Measurements from ENCODE around the gene ADAP2. TPM values are rescaled to one million over a fixed set of nuclear protein-coding genes. Genes with fewer than 3 reads are reported as not detected.
A peak's percentile ranks its signal among the peaks of the same experiment; 100 is the strongest.
"Not testable (repeated sequence)": the region's sequence is repeated elsewhere in the genome, so short reads cannot be mapped to it uniquely, and the experiment has no call there.

Gene ADAP2
- polyA plus RNA-seq, 10 donors = 4.9 to 9.3 (median 6.4) TPM

DNA sequence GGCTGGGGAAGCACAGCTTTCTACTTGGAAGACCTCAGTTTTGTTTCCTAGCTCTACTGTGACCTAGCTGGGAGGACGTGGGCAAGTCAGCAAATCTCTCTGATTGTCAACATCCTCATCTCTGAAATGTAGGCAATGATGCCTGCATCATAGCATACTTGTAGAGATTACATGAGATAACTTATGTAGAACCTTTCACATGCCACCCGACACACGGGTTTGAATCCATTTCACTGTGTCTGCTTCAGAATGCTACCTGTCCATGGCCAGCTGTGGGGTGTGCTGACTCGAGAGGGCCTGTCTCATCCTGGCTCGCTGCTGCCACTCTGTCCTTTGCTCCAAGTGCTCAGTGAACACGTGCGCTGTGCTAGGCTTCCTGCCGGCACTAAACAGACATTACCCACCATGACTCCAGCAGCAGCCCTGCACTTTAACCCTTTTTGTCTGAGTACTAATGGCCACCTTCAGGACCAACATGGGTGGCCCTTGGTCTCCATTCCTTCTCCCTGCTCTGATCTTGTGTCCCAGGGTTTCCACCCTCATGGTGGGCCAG lies 7.4 kb downstream of the ADAP2 start:
- DNase-seq = no peak

DNA sequence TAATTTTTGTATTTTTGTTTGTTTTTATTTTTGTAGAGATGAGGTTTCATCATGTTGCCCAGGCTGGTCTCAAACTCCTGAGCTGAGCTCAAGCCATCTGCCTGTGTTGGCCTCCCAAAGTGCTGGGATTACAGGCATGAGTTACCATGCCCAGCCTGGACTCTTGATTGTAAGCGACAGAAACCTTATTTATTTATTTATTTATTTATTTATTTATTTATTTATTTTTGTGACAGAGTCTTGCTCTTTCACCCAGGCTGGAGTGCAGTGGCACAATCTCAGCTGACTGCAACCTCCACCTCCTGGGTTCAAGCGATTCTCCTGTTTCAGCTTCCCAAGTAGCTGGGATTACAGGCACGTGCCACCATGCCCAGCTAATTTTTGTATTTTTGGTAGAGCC lies 8.1 kb downstream of the ADAP2 start:
- not testable (repeated sequence) for DNase-seq

GRCh38 chr17:30930495-30930894 lies 8.8 kb downstream of the ADAP2 start:
- no peak for DNase-seq

DNA sequence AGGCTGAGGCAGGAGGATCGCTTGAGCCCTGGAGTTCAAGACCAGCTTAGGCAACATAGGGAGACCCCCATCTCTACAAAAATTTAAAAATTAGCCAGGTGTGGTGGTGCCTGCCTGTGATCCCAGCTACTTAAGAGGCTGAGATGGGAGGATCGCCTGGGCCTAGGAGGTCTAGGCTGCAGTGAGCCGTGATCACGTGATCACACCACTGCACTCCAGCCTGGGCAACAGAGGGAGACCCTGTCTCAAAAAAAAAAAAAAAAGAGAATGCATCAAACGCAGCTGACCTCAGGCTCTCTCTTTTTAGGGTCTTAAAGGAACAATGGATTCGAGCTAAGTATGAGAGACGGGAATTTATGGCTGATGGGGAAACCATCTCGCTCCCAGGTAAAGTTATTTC lies 9.8 kb downstream of the ADAP2 start:
- not testable (repeated sequence) for DNase-seq

DNA sequence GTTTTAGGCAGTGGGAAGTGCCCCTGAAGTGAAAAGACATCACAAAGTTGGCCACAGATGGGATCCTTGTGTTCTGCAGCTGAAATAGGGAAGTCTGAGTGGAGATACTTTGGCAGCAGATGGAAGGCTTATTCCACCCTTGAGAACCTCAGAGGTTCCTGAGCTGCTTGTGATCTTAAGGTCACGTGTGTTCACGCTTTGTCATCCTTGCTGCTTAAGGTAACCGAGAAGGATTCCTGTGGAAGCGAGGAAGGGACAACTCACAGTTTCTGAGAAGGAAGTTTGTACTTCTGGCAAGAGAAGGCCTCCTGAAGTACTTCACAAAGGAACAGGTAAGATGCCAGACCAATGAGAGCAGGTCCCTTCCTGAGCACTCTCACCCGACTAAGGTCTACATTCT lies 12.2 kb downstream of the ADAP2 start:
- DNase-seq = no peak

- no peak for DNase-seq
Observed at GRCh38 chr17:30939051-30939689, 17.4 kb downstream of the ADAP2 start.

GRCh38 chr17:30942308-30943079 lies 20.7 kb downstream of the ADAP2 start:
- DNase-seq = peak in 1 of 3 donors; percentile 49

- DNase-seq = no peak
Observed at GRCh38 chr17:30947796-30948195, 26.1 kb downstream of the ADAP2 start.

DNA sequence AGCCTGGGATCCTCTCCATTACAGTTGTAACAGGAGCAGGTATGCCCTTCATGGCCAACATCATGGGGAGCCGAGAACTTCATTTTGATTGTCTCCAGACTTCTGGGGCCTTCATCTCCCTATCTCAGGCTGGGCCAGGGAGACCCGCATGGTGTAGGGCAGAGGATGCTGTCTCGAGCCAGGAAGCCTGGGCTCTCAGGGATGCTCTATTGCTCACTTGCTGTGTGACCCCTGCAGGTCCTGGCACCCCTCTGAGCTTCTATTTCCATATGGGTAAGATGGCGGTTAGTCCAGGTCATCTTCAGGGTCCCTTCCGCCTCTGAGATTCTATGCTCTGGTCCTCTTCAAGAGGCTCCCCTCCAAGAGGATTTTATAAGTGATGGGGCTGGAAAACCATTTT lies 28.4 kb downstream of the ADAP2 start:
- DNase-seq = no peak

DNA sequence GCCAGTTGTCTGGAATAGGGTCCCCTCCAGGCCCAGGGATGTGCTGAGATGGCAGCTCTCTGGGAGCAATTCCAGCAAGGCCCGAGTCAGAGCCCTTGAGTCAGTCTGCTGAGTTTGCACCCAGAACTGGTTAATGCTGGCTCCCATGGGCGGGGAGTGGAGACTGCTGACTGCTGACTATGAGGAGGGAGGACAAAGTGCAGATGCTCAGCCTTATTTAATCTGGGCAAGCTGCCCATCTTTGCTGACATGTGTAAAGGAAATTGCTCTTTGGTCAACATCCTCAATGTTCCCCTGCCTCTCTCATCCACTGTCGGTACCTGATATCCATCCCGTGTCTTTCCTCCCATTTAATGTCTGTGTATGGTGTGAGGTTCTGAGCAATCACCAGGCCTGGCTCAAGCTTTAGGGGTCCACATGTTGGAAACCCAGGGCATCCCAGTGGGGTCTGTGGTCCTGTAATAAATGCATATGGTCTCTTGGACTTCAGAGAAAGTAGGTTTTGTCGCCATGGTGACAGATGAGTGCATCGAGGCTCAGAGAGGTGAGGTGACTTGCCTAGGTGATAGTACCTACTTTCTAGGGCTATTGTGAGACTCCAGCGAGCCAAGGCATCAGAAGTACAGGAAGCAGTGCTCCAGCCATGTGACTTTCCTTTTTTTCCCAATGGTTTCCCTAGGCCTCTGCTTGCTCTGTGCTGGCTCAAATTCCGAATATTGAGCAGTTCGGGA lies 29.1 kb downstream of the ADAP2 start:
- peak; percentile 66 to 84 (median 70) for DNase-seq

GRCh38 chr17:30952638-30953393 lies 31.1 kb downstream of the ADAP2 start:
- no peak for DNase-seq

- no peak for DNase-seq
Observed at GRCh38 chr17:30954046-30954830, 32.5 kb downstream of the ADAP2 start.

DNA sequence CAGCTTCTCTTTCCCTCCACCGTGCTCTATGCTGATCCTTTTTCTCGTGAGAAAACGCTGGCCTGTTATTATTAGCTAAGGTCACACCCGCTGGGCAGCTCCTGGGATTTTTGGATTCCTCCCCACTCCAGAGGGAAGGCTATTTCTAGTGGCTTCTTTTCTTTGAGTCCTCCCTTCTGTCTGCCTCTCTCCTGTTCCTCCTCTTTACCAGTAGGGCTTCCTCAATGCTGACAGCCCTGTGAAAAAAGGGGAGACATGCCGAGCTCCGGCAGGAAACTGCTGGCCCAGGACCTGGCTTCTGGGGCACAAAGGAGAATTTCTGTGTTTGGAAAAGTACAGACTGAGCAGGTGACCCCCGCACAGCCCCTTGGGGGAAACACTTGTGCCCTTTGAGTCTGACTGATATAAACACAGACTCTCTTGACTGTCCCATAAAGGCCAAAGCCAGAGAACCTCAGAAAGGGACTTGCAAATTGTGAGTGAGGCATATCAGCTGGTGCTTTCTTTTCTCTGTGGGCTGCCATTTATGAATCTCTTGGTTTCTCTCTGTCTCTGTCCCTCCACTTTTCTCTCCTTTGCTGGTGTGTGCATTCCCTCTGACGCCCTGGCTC lies 35.1 kb downstream of the ADAP2 start:
- no peak for DNase-seq

DNA sequence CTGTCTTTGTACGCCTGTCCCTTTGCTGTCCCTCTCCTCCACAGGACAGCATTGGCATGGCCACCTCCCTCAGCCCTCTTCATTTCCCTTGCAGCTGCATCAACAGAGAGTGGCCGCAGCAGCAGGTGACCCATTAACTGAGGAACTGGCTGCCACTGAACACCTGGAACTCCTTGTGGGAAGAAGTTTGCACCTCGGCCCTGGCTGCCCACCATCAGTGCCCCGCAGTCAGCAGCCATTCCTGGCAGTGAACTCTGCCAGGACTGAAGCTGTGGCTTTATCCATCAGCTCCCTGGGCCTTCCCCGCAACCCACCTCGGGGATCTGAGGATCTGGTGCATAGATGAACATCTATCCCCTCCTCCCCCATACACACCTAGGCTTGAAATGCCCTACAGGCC lies 36.0 kb downstream of the ADAP2 start:
- no peak for DNase-seq

- no peak for DNase-seq
Observed at GRCh38 chr17:30958187-30958586, 36.4 kb downstream of the ADAP2 start.

DNA sequence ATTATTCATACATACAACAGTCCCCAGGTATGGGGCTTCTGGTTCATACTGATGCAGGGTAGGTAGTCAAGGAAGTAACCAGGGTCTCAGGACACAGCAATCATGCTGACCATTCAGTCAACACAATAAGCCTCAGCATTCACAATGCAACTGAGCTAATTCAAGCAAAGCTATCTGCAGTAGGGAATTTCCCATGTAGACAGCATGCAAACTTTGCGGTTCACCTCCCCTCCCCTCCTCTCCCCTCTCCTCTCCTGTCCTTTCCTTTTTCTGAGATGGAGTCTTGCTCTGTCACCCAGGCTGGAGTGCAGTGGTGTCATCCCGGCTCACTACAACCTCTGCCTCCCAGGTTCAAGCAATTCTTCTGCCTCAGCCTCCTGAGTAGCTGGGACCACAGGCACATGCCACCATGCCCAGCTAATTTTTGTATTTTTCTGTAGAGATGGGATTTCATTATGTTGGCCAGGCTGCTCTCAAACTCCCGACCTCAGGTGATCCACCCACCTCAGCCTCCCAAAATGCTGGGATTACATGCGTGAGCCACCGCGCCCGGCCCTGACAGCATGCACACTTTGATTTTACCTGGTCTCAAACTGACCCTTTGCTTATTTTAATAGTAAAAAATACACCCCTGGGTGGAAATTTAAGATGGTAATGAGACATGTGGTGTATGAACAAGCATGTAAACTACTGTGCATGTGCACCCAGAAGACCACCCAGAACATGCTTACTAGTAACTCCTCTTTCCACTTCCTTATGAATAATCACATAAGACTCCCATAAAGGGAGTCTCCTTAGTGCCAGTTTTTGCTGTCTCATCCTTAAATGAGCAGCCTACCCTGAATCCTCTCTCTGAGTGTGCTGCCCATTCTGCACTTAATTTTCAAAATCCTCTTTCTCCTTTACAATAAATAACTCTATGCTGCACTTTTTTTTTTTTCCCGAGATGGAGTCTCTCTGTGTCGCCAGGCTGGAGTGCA lies 39.8 kb downstream of the ADAP2 start:
- DNase-seq = no peak

- not testable (repeated sequence) for DNase-seq
Observed at GRCh38 chr17:30964312-30964711, 42.6 kb downstream of the ADAP2 start.

GRCh38 chr17:30964876-30965275 lies 43.1 kb downstream of the ADAP2 start:
- DNase-seq = no peak

DNA sequence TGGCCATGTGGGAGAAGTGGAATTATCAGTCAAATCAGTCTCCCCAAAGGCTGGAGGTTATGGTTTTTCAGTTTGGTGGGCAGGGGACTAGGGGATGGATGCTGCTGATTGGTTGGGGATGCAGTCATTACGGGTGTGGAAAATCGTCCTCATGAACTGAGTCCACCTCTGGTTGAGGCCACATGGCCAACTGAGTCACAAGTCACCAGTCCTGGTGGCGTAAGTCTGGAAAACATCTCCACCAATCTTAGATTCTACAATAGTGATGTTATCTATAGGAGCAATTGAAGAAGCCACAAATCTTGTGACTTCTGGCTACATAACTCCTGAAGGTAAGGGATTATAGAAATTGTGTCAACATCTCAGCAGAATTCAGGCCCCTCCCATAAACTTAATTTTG lies 43.9 kb downstream of the ADAP2 start:
- DNase-seq = no peak
